ENCODE results near the gene GOT1. TPM values are rescaled to one million over a fixed set of nuclear protein-coding genes. Genes with fewer than 3 reads are reported as not detected.

Gene GOT1
- total and polyA plus RNA-seq, 10 of the 15 experiments (the other 5 are each of a cell fraction or from before 2014, with no cell fraction given), result 32.5 to 67.5 (median 50.3) TPM

- Histone ChIP-seq H3K4me1 (ENCODE audit: control insufficient read depth, insufficient read depth, low read length) (no peaks in the 10 kb centered on the region), H4K20me1 (ENCODE audit: control insufficient read depth, insufficient read depth) (no peaks in the 10 kb centered on the region), H3K27ac (ENCODE audit: control insufficient read depth, insufficient read depth) (no peak overlapping the region), H3K27me3 (replicated peaks in 1 of 2; ENCODE audit: control insufficient read depth in 2 of 2, insufficient read depth in 2 of 2, low read length in 1 of 2) (no peaks in the 10 kb centered on the region), H3K79me2 (ENCODE audit: control insufficient read depth, insufficient read depth, low read length) (no peaks in the 10 kb centered on the region), H3K4me2 (ENCODE audit: control insufficient read depth, insufficient read depth) (no peak overlapping the region), H2AFZ (ENCODE audit: control insufficient read depth, low read depth, low read length) (no peak overlapping the region), H3K36me3 (ENCODE audit: control insufficient read depth in 2 of 2, insufficient read depth in 2 of 2, low read length in 1 of 2) (peaks cover 0 to 10% of the 10 kb centered on the region in 2 experiments; a peak in 2 of 4 replicates), H3K9ac (ENCODE audit: control insufficient read depth, insufficient read depth, low read length) (no peak overlapping the region), H3K9me3 (replicated peaks; ENCODE audit: control insufficient read depth, insufficient read depth, low read length) (no peaks in the 10 kb centered on the region), H3K4me3 (no peak overlapping the region)
- intact Hi-C loops (cut with micrococcal nuclease; ENCODE audit: unreplicated experiment), result no loop called here
- ATAC-seq, result no peak
- BruUV-seq (replicated peaks), result no TSS peak
- RAD21 ChIA-PET (ENCODE audit: unreplicated experiment), result no interaction called here
- CTCF ChIA-PET, result interaction anchor here (4.2 kb wide), 1 partner anchor 17 kb away, joined by 19 read pairs; no protein-coding TSS in a partner anchor
- SMC1A ChIA-PET (ENCODE audit: uncharacterized antibody, unreplicated experiment), result interaction anchor here (0.9 kb wide), 1 partner anchor 10 kb away, joined by 3 read pairs; no protein-coding TSS in a partner anchor
- no peak for FAIRE-seq
- DNase-seq (ENCODE audit: low read depth, low spot score), result no peak
- WGBS (ENCODE audit: insufficient coverage, insufficient replicate concordance, low lambda C conversion rate, missing lambda C conversion rate), result 97% methylated on average over 2 of the region's 2 CpGs
- POLR2A ChIA-PET, result interaction anchor here (0.5 kb wide), 2 partner anchors 201 to 212 kb away, joined by 3 to 4 read pairs; no protein-coding TSS in a partner anchor
- in situ Hi-C loops (cut with MboI), result no loop called here
- TF ChIP-seq YBX1 (IDR thresholded peaks at IDR 0.05) (no peak), IKZF2 (IDR thresholded peaks at IDR 0.05) (no peak), ZNF687 (IDR thresholded peaks at IDR 0.05) (no peak), ZBTB4 (CRISPR knock-in tag; IDR thresholded peaks at IDR 0.05) (no peak), JUND (IDR thresholded peaks at IDR 0.05; ENCODE audit: low read depth, low read length) (no peak), SPI1 (IDR thresholded peaks at IDR 0.05; ENCODE audit: borderline replicate concordance, insufficient read depth, low read depth, low read length) (no peak), POLR2AphosphoS5 (IDR thresholded peaks at IDR 0.05; ENCODE audit: low read length) (no peak), PML (IDR thresholded peaks at IDR 0.05; ENCODE audit: low read length) (no peak), MTA2 (IDR thresholded peaks at IDR 0.05; ENCODE audit: low read depth) (no peak), NKRF (conservative IDR thresholded peaks at IDR 0.05) (no peak), WRNIP1 (IDR thresholded peaks at IDR 0.05; ENCODE audit: borderline replicate concordance, low read depth, low read length) (no peak), NR2C2 (IDR thresholded peaks at IDR 0.05; ENCODE audit: borderline replicate concordance, control insufficient read depth, insufficient read length, low read depth) (no peak), ATF7 (IDR thresholded peaks at IDR 0.05; ENCODE audit: low read depth) (no peak), STAT1 (conservative IDR thresholded peaks at IDR 0.05) (no peak), PBX3 (IDR thresholded peaks at IDR 0.05; ENCODE audit: insufficient replicate concordance, low read depth, low read length) (no peak)
Measured at GRCh38 chr10:99419688-99420087, 10.7 kb downstream of the GOT1 start.

Measured in GM12878 (cell line).